ENCODE results near the gene CHN2. TPM values are rescaled to one million over a fixed set of nuclear protein-coding genes. Genes with fewer than 3 reads are reported as not detected.

Gene CHN2
- total RNA-seq, 1 experiment from 2014 or later = 0.15 TPM

DNA sequence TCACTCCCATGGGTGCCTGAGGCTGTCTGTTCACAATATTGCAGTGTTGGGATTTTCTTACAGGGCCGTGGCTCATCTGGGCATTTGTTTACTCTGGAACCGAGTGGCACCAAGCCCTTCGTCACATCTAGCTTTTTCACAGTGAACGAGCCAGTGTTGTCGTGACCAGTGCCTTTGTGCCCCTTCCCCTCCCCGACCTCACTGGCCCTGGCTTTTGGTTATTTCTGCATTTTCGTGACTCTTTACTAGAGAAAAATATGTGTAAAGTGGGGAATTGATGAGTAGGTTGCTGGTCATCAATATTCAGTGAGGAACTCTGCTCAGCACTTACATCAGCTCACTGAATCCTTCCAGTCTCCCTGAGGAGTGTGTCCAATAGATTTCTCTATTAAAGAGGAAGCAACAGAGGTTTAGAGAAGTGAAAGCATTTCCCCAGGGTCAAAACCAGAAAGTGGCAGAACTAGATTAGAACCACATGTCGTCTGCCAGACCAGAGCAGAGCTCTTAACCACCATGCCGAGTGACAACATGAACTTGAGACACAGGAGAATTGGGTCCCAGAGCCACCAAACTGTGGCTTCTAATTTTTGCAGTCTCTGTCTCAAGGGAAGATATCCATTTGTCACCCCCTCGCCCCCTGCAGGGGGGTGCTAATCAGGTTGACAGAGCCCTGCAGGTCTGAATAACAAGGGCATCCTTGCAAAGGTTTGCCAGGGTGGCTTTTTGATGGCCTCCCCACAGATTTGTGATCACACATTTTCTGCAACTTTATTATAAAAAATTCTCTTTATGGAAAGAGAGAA is 125.3 kb downstream of the CHN2 start:
- no peak overlapping the region for H3K4me3 ChIP-seq (ENCODE audit: low read depth in 2 of 2, low read length in 2 of 2)
- ChIA-PET CTCF (interaction anchor here (0.7 kb wide), 1 partner anchor 17 kb away, joined by 5 read pairs; no protein-coding TSS in a partner anchor), POLR2A (no interaction called here)
- H3K27me3 ChIP-seq (ENCODE audit: control insufficient read depth, insufficient read depth, low read length) = peaks cover 23% of the 10 kb centered on the region
- no peak overlapping the region for H3K27ac ChIP-seq (ENCODE audit: low read length)
- in situ Hi-C loops (cut with HindIII; ENCODE audit: low pct_unique_long_range_greater_than_20kb, low sequenced_read_pairs) (no loop called here), intact Hi-C loops (cut with micrococcal nuclease; ENCODE audit: unreplicated experiment) (no loop called here)
- DNase-seq (ENCODE audit: low read depth, low spot score) (no peak), ATAC-seq (no peak)
- no peaks in the 10 kb centered on the region for H3K4me1 ChIP-seq (ENCODE audit: control insufficient read depth, insufficient read depth, low read length)
- no TSS peak for BruUV-seq (replicated peaks)
- no peaks in the 10 kb centered on the region for H3K36me3 ChIP-seq (ENCODE audit: control insufficient read depth, insufficient read depth, low read length)
- no peaks in the 10 kb centered on the region for H3K9me3 ChIP-seq (ENCODE audit: control insufficient read depth, insufficient read depth, low read depth, low read length)
- TF ChIP-seq POLR2AphosphoS5 (IDR thresholded peaks at IDR 0.05; ENCODE audit: low read depth, low read length) = no peak
- TF ChIP-seq, protein P1, sequence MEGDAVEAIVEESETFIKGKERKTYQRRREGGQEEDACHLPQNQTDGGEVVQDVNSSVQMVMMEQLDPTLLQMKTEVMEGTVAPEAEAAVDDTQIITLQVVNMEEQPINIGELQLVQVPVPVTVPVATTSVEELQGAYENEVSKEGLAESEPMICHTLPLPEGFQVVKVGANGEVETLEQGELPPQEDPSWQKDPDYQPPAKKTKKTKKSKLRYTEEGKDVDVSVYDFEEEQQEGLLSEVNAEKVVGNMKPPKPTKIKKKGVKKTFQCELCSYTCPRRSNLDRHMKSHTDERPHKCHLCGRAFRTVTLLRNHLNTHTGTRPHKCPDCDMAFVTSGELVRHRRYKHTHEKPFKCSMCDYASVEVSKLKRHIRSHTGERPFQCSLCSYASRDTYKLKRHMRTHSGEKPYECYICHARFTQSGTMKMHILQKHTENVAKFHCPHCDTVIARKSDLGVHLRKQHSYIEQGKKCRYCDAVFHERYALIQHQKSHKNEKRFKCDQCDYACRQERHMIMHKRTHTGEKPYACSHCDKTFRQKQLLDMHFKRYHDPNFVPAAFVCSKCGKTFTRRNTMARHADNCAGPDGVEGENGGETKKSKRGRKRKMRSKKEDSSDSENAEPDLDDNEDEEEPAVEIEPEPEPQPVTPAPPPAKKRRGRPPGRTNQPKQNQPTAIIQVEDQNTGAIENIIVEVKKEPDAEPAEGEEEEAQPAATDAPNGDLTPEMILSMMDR (IDR thresholded peaks at IDR 0.05) = no peak
- TF ChIP-seq TCF7L2 (IDR thresholded peaks at IDR 0.05; ENCODE audit: low read depth, low read length) = no peak
- TF ChIP-seq, protein P2, sequence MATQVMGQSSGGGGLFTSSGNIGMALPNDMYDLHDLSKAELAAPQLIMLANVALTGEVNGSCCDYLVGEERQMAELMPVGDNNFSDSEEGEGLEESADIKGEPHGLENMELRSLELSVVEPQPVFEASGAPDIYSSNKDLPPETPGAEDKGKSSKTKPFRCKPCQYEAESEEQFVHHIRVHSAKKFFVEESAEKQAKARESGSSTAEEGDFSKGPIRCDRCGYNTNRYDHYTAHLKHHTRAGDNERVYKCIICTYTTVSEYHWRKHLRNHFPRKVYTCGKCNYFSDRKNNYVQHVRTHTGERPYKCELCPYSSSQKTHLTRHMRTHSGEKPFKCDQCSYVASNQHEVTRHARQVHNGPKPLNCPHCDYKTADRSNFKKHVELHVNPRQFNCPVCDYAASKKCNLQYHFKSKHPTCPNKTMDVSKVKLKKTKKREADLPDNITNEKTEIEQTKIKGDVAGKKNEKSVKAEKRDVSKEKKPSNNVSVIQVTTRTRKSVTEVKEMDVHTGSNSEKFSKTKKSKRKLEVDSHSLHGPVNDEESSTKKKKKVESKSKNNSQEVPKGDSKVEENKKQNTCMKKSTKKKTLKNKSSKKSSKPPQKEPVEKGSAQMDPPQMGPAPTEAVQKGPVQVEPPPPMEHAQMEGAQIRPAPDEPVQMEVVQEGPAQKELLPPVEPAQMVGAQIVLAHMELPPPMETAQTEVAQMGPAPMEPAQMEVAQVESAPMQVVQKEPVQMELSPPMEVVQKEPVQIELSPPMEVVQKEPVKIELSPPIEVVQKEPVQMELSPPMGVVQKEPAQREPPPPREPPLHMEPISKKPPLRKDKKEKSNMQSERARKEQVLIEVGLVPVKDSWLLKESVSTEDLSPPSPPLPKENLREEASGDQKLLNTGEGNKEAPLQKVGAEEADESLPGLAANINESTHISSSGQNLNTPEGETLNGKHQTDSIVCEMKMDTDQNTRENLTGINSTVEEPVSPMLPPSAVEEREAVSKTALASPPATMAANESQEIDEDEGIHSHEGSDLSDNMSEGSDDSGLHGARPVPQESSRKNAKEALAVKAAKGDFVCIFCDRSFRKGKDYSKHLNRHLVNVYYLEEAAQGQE (IDR thresholded peaks at IDR 0.05; ENCODE audit: insufficient read depth in 1 of 2, low read depth in 2 of 2, low read length in 1 of 2) = no peak
- no peak for TF ChIP-seq SIN3A (IDR thresholded peaks at IDR 0.05; ENCODE audit: borderline replicate concordance, insufficient read depth, low read depth, low read length)

DNA sequence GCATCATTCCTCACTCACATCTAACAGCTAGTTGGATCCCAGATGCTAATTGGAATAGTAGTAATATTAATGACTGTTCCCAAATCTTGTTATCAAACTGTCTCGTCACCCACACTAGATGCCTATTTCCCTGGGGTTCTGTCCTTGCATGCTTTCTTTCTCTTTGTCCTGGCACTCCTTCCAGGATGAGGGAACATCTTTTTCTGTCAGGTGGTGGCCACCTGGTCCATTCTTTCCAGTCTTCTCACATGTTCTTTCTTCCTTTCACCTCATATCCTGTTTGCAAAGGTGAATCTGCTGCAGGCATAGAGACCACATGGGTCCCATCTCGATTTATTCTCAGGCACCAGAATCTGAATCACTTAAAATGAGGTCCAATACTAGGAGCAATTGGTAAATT is 126.0 kb downstream of the CHN2 start:
- H3K9me3 ChIP-seq (ENCODE audit: control insufficient read depth, insufficient read depth, low read depth, low read length) = no peaks in the 10 kb centered on the region
- peaks cover 22% of the 10 kb centered on the region for H3K27me3 ChIP-seq (ENCODE audit: control insufficient read depth, insufficient read depth, low read length)
- no peaks in the 10 kb centered on the region for H3K36me3 ChIP-seq (ENCODE audit: control insufficient read depth, insufficient read depth, low read length)
- TF ChIP-seq TCF7L2 (IDR thresholded peaks at IDR 0.05; ENCODE audit: low read depth, low read length) = no peak
- TF ChIP-seq, protein P1 (IDR thresholded peaks at IDR 0.05) = no peak
- no peak for TF ChIP-seq SIN3A (IDR thresholded peaks at IDR 0.05; ENCODE audit: borderline replicate concordance, insufficient read depth, low read depth, low read length)
- TF ChIP-seq POLR2AphosphoS5 (IDR thresholded peaks at IDR 0.05; ENCODE audit: low read depth, low read length) = no peak
- TF ChIP-seq, protein P2 (IDR thresholded peaks at IDR 0.05; ENCODE audit: insufficient read depth in 1 of 2, low read depth in 2 of 2, low read length in 1 of 2) = no peak
- intact Hi-C loops (cut with micrococcal nuclease; ENCODE audit: unreplicated experiment) (no loop called here), in situ Hi-C loops (cut with HindIII; ENCODE audit: low pct_unique_long_range_greater_than_20kb, low sequenced_read_pairs) (no loop called here)
- DNase-seq (ENCODE audit: low read depth, low spot score) (no peak), ATAC-seq (no peak)
- H3K4me1 ChIP-seq (ENCODE audit: control insufficient read depth, insufficient read depth, low read length) = no peaks in the 10 kb centered on the region
- no peak overlapping the region for H3K4me3 ChIP-seq (ENCODE audit: low read depth in 2 of 2, low read length in 2 of 2)
- ChIA-PET POLR2A (no interaction called here), CTCF (no interaction called here)
- BruUV-seq (replicated peaks) = no TSS peak
- H3K27ac ChIP-seq (ENCODE audit: low read length) = no peak overlapping the region

Data from Panc1 (cell line).